GM19035 (cell line): Measurements from ENCODE around the gene CBX7.

Experiments used
- ATAC-seq: cut with Tn5 transposase; IDR thresholded peaks from one replicate; pipeline ENCODE4 v1.9.1; 2021; ENCODE audit not compliant: unreplicated experiment

Gene CBX7

DNA sequence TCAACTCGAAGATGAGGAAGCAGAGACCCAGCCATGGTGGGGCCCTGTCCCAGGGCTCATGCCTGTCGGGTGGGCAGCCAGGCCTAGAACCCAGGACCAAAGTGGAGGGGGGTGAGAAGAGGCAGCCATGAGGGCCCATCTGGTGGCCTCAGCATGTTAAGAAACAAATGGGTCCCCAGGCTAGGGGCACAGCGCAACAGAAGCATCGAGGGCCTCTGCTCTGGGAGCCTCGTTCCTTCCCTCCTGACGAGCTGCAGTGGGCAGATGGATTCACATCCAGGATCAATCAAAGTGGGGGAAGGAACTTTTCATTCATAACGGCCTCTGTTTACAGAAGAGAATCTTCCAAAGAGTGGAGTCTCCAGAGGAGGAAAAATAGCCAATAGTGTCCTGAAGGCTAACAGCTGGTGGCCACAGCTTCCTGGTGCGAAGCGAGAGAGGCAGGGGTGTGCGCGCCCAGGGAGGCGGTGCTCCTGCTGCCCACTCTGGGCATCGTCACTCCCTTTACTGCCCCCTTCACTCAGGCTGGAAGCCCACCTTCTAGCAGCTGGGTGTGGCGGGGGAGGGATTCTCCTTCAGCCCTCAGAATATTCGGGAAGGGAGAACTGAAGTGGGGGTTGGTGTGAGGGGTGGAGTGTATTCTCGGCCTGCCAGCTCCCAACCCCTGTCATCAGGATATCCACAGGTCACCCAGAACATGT is 4.3 kb downstream of the CBX7 start:
- ATAC-seq = no peak

DNA sequence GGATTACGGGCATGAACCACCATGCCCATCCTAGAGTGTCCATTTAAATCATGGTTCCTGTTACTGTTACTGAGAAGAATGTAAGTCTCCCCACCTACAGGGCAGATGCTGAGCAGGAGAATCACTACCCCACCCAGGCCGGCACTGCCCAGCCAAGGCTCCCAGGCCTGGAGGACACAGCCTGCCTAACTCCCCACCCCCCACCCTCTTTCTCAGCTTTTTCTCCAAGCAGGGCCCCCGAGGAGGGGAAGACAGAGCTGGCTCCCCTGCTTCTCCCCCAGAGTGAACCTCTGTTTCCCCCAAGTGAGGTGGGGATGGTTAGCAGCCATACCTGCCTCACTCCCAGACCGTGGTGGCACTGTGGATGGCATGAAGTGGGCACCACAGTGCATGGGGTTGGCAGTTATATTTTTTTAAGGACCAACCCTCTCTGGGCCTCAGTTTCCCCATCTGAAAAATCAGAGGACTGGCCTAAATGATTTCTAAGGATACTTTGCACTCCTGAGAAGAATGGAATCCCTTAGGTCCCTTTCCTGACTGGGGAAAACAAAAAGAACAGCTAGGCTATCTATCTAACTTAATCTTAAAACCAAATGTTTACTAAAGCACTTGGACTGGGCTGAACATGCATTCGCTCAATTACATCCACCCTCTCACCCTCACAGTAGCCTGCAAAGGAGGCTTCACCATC is 5.0 kb downstream of the CBX7 start:
- no peak for ATAC-seq

DNA sequence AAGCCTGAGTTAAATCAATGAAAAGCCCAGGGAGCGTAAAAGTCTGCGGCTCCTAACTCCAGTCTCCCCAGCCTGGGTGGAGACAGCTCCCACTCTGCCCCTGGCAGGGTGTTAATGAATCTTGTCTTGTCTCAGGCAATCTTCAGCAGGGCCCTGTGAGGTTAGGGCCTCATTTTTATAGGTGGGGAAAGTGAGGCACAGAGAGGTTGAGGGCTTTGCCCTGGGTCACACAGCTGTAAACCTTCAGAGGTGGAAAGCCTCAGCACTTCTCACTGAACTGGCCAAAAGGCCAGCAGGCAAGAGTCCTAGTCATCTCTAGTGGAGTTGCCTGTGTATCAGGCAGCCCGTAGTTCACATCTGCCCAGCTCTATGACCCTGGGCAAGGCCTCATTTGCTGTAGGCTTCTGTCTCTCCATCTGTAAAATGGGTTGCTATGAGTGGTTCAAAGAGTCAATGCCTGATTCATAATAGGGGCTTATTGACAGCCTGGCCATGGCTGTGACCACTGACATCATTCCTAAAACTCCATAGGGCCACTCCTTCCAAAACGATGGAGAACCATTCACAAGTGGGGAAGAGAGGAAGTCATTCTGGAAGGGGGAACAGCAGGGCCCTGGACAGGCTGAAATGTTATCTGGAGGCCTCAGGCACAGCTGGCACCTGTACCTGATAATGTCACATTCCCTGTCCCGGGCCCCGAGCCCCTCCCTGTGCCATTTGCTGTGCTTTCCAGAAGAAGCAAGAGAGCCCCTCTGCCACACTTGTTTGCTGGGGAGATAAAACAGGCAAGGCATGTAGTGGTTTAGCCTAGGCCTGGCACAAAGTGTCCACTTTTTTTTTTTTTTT is 6.0 kb downstream of the CBX7 start:
- no peak for ATAC-seq

DNA sequence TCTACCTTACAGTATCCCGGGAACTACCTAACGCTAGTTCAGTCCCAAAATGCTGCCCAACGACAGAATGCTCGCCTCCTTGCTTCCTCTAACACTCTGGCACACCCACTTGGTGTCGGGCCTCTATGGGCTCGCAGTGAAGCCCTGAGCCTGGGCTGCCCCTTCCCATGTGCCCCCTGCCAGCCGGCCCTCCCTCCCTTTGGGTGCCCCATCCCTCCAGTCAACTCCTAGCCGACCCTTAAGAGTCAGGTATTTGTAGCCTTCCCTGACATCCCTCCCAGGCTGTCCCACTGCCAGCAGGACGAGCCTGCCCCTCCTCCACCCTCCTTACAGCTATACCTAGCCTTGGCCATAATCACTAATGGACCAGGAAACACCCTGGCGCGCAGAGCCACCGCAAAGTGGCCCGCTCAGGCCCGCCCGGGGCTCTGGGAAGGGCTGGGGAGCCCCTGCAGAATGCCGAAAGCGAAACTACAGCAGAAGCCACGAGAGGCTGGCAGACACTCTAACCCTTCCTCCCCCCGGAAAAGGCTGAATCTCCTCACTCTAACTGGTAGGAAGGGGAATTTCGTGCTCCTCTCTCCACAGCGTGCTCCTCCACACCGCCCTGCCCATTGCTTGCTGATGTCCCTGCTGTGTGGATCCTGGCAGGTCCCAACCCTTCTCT is 8.2 kb downstream of the CBX7 start:
- ATAC-seq = peak; percentile 35

DNA sequence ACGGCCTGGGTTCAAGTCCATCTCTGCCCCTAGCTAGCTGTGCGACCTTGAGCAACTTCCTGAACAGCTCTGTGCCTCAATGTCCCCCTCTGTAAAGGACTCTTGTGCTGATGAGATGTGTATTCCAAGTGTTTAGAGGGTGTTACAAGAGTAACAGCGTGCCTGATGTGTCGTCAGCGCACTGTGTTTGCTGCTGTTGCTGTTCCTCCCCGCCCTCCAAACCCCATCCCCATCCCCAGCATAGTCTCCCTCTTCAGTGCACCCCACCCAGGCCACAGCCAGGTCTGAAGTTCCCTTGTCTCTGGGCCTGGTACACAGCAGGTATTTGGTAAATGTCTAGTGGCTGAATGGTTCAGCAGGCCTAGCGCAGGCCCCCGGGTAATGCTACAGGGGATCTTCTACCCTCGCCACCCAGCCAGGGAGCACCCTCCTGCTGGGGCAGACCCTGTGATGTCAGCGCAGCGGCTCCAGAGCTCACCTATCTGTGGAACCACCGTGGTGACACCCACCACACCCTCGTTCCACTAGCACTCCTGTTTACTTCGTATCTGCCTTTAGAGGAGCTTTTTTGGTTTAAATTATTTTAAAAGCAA is 10.3 kb downstream of the CBX7 start:
- ATAC-seq = no peak

DNA sequence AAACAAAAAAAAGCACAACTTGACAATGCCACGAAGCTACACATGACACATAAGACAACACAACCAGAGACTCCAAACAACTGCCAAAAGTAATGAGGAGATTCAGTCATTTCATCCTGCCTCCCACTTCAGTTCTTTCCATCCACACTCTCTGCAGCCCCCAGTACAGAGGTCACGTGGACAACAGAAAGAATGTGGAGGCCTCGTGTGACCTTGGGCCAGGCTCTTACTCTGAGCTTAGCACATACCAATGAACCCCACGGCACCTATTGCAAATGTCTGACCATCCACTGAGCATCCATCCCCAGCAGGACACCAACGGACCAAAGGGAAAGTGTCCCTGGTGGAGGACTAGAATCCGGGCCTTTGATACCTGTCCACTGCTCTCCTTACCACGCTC is 12.5 kb downstream of the CBX7 start:
- ATAC-seq = no peak

DNA sequence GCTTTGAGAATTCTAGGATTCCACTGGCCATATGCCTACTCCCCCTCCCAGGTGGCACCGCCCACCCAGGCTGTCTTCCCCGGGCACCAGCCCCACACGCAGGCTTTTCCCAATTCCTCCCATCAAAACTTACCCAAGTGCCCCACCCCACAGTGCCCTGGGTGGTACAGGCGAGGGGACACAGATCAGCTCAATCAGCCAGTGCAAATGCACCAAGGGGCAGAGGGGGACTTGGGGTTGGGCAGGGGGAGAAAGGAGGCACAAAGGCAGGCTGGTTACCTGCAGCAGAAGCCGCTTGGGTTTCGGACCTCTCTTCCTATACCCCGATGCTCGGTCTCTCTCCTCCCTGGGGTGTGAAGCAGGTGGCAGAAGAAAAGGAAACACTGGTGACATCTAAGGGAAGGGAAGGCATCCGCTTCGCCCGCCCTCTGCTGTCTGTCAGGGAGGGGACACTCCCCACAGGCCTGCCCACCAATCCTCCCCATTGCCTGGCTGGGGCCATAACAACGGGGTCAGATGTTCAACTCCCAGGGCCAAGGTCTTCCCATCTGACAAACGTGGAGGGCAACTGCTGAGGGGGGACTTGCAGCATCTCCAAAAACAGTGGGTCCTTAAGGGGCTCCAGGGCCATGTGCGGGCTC is 14.0 kb downstream of the CBX7 start:
- no peak for ATAC-seq

DNA sequence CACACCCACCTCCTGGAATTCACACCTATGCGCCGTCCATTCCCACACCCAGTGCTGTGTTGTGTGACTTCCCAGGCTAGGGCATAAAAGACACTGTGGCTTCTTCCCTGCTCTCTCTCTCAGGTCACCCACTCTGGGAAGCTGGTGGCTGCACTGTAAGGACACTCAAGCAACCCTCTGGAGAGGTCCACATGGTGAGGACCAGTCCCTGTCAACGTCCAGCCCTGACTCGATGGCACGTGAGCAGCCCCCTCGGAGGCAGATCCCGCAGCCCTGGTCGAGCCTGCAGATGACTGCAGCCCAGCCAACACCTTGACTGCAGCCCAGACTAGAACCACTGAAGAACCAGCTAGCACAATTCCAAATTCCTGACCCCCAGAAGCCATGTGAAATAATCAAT is 16.2 kb downstream of the CBX7 start:
- ATAC-seq = no peak

DNA sequence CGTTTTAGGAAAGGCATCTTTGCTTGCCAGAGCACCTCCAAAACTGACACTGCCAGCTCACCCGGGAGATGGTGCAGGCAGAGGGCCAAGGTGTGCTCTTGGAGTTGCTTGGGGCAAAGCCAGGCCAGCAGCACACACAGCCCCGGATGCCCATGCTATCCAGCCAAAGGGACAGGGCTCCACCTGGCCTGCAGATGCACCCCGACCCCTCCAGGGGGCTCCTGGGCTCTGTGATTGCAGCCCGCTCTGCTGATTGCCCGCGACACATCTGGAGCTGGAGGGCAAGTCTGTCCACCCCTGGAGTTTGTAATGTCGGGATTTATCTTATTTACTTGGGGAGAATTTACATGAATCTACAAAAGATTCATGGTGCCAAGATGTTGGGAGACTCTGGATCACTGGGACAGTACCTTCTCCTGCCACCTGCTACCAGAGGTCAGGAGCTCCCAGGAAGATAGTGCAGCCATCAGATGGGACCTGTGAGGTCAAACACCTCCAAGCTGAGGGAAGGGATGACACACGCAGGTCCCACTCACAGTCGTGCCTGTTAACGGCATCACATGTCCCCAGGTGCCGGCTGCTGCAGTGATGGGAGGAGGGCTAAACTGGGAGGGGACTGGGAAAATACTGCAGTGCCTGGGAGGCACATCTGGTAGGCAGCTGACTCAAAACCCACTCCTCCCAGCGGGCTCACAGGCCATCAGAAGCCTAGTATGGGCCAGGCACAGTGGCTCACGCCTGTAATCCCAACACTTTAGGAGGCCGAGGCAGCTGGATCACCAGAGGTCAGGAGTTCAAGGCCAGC is 17.2 kb downstream of the CBX7 start:
- no peak for ATAC-seq

DNA sequence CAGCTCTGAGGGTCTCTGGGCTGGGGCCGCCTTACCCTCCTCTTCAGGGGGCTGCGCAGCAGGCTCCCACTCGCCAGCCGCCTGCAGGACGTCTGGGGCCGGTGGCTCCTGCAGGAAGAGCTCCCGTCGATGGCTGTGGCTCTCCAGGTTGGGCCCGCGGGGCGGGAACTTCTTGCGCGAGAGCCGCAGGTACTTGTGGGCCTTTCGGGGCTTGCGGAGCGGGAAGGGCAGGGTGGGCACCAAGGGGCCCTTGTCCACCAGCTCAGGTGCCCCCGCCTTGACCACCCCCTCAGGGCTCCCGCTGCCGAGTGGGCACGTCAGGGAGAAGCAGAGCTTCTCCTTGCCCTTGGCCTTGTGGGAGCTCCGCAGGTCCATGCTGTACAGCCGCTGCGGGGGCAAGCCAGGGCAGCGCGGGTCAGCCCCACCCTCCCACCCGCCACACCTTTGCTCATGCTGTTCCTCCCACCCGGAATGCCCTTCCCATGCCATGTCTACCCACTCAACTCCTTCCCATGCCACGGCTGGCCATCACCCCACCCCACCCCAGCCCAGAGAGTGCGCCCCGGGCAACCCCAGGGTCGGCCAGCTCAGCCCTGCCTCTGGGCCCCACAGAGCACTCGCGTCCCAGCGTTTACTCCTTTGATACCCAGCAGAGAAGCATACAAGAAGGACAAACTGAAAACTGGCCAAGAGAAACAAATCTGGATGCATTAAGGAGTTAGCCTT is 18.0 kb downstream of the CBX7 start:
- ATAC-seq = no peak

DNA sequence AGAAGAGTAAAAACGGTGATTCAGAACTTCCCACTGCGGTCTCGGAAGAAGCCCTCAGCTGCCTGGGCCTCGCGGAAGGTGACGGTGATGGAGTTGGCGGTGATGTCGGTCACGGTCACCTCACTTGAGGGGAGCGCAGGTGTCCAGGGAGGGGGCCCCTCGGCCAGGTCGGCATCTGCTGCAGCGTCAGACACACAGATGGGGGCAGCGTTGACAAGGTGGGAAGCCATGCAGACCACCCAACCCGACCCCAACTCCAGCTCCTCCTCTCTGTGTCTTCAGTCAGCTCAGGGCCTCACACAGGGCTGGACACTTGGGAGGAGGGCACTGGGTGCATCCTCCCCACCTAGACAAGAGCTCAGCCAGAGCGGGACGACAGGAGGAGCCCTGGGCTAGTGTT is 18.6 kb downstream of the CBX7 start:
- ATAC-seq = no peak

DNA sequence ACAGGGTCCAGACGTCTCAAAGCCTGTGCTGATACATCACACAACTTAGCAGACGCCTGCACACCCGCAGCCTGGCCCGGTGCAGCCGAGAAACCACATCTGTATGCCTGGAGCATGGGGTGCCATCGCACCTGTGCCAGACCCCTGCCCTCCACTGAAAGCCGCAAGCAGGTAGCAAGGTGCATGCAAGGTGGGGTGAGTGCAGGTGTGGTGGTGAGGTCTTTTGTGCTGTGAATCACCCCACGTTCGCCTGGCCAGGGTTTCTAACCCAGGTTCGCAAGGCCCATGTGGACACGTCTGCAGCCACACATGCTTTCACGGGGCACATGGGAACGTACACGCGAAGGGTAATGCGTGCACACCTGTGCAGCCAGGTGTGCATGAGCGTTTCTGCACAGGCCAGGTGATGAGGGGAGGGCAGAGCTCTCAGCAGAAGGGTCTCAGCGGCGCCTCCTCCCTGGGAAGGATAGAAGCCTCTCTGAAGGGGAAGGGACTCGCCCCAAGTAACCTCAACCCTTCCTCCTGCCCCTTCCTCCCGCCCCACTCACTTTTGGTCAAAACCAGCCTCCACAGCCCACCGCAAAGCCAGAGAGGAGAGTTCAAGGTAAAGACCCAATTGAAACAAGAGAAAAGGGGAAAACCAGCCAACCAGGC is 19.5 kb downstream of the CBX7 start:
- no peak for ATAC-seq

DNA sequence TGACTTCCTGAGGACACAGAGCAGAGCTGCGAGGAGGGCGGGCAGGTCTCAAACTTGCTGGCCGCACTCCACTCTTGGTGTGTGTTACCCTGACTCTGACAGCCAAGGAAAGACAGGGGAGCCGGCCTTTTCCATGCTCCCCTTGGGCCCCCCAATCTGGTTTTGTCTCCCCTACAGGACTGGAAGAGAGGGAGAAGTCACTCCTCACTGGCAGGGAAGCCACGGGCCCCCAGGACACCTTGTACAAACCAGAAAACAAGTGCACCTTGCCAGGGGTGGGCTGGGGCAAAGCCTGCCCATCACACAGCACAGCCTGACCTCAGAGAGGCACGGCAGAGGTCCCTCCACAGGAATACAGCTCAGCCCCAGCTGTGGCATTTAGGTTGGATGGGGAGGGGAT is 20.2 kb downstream of the CBX7 start:
- no peak for ATAC-seq

DNA sequence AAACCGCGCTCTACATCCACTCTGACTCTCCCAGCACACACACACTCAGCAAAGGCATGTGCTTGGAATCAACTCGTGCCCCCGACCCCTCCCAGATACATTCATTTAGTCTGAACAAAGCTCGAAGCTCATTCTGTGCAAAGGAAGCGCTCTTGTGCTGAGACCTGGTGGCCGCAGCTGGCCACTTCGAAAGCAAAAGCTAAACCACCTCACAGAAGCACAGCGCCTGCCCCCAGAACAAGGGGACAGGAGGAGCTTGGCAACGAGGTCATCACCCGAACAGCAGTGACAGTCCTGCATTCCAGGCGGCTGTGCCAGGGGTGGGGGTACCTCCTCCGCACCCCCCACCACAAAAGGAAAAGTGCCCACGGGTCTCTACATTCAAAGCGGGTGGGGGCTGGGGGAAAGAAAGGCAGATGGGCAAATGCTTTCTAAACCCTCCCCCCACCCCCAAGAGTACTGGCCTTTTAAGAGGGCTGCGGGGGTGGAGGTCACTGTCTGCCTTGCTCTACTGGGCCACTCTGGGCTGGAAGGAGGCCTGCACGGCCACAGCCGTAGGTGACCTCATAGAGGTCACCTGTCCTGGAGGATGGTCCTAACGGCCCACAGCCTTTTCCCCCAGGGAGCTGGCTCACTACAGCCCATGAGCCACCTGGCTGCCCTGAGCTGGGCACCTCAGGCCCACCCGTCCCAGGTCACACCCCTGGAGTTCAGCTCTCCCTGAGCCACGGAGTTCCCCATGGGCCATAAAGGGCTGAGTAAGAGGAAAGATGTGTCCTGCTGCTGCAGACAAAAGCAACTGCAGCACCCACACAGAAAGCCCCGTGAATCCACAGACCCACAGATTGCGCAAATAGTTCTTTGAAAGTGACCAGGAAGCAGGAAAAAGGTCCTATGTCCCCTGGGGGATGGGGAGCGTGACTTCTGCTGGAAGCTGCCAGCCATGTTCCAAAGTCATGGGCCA is 21.3 kb downstream of the CBX7 start:
- ATAC-seq = no peak

DNA sequence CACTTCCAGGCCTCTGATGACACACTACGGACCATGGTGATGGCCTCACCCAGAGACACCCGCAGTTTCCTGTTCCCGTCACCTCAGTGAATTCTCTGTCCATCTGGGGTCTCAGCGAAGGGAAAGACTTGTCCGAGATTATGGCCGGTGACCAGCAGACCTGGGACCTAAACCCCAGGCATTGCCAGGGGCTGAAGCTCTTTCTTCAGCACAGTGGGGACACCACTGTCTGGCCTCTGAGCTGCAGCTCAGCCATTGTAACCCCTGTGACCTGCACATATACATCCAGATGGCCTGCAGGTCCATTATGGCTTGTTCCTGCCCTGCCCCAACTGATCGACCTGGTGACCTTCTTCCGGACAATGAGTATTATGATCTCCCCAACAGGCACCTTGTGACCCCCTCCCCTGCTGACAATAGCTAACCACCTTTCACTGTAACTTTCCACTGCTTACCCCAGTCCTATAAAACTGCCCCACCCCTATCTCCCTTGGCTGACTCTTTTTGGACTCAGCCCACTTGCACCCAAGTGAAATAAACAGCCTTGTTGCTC is 22.3 kb downstream of the CBX7 start:
- ATAC-seq = no peak

DNA sequence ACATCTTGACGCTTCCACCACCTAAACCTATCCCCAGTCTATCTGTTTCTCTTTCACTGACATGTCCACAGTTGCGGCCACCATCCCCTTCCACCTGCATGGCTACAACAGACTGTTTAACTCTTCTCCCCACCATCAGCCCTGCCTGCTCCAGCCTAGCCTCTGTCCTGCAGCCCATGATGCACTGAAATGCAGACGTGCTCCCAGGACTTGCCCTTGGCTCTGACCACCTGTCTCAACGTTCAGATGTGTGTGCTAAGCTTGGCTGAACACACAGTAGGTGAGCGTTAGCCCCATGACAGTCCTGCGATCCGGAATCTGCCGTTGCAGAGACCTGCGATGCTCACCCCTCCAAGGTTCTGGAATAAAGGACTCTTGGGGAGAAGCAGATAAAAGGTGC is 22.7 kb downstream of the CBX7 start:
- ATAC-seq = no peak

DNA sequence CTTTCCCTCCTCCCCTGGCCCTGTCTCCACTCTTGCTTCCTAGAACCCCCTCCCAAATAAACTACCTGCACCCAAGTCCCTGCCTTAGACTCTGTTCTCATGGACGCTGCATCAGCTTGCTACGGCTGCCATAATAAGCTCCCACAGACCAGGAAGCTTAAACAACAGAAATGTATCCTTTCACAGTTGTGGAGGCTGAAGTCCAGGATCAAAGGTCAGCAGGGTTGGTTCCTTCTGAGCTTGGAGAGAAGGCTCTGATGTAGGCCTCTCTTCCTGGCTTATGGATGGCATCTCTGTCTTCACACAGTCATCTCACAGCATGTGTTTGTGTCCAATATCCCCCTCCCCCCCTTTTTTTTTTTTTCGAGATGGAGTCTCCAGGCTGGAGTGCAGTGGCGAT is 23.4 kb downstream of the CBX7 start:
- ATAC-seq = no peak
